HG03520 (cell line): ENCODE results near the gene EDRF1.
A peak's percentile ranks its signal among the peaks of the same experiment; 100 is the strongest.
"Not testable (repeated sequence)": the region's sequence is repeated elsewhere in the genome, so short reads cannot be mapped to it uniquely, and the experiment has no call there.

Experiments
- ATAC-seq: cut with Tn5 transposase; IDR thresholded peaks from one replicate; pipeline ENCODE4 v1.9.1; 2021; ENCODE audit warnings: mild to moderate bottlenecking, moderate library complexity; ENCODE audit not compliant: unreplicated experiment

EDRF1 gene, protein sequence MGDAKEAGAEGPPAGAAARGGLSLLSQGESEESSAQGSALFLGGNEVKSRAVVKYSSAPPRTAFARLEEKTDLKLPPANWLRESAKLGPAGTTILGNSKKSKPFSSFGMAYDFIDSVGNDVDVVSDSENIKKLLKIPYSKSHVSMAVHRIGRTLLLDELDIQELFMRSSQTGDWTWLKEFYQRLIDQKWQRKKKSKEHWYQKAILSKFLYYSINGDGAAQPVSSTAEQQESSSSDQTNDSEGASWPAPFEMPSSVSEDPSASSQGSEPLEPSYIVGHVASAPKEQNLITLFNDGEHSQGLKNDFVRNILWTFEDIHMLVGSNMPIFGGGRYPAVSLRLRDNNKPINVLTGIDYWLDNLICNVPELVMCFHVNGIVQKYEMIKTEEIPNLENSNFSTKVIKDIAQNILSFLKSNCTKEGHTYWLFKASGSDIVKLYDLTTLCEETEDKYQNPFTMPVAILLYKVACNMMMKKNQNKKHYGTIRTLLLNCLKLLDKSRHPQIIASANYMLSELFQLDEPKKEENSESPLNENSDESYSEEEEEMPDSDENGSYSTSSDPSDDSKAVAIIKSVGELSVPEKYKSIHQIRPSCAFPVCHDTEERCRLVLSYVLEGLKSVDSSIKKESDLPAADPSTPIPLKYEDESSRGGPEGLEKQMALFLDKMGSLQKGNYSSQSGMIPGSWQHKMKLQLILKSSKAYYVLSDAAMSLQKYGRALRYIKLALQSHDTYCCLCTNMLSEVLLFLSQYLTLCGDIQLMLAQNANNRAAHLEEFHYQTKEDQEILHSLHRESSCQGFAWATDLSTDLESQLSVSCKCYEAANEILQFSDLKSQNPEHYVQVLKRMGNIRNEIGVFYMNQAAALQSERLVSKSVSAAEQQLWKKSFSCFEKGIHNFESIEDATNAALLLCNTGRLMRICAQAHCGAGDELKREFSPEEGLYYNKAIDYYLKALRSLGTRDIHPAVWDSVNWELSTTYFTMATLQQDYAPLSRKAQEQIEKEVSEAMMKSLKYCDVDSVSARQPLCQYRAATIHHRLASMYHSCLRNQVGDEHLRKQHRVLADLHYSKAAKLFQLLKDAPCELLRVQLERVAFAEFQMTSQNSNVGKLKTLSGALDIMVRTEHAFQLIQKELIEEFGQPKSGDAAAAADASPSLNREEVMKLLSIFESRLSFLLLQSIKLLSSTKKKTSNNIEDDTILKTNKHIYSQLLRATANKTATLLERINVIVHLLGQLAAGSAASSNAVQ

DNA sequence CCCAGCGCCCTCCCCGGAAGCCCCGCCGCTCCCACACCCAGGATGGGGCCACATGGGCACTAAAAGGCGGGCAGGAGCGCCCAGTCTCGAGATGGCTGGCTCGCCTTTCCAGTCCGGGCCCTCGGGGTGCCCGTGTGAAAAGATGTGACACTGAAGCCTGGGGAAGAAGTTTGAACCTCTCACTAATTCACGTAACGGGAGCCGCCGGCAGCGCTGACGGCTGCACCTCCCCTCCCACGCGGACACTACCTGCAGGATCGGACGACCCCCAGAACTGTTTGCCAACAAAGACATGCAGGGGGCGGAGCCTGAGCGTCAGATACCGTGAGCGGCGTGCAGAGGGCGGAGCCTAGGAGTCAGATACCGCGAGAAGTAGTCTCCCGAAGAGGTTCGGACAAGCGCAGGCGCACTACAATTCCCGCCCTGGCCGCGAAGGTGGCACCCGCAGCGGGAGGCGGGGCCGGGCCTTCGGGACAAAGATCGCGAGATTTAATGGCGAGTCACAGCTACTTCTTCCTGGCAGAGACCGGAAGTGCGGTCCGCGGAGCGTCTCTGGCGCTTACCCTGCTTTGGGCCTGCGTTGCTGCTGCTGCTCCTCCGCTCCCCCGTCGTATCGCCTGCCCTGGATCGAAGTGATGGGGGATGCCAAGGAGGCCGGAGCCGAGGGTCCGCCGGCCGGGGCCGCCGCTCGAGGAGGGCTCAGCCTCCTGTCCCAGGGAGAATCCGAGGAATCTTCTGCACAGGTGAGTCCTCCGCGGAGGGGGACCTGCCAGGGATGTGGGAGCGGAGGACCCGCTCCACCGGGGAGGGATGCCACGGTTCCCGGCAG, at the start of gene EDRF1:
Gene EDRF1, plus strand, starts transcription at position 537 of the 829 bp plus-strand sequence. Its CDS starts 99 bp downstream, at position 636.
- peak; percentile 95 for ATAC-seq

DNA sequence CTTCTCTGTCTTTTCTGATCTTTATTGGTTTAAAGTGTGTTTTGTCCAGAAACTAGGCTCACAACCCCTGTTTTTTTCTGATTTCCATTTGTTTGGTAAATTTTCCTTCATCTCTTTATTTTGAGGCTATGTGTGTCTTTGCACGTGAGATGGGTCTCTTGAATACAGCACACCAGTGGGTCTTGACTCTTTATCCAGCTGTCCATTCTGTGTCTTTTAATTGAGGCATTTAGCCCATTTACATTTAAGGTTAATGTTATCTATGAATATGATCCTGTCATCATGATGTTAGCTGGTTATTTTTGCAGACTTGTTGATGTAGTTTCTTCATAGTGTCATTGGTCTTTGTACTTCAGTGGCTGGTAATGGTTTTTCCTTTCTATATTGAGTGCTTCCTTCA, 46.6 kb upstream of the EDRF1 start:
- no peak for ATAC-seq

DNA sequence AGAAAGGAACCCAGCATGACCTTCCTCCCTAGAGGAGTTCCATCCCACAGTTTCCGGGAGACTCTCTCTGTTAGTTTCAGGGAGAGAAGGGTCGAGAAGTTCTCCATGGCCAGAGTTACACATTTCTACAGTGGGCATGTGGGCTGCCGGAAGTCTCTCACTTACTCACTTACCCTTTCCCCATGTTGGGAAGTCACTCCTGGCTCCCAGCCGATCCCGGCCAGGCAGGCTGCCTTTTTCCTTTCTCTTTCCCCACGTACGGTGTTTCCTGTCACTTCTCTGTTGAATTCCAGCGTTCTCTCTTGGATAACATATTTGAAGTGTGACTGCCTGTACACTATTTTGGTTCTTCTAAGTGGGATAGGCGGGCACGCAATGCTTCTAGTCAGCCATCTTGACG, 40.1 kb upstream of the EDRF1 start:
- no peak for ATAC-seq

DNA sequence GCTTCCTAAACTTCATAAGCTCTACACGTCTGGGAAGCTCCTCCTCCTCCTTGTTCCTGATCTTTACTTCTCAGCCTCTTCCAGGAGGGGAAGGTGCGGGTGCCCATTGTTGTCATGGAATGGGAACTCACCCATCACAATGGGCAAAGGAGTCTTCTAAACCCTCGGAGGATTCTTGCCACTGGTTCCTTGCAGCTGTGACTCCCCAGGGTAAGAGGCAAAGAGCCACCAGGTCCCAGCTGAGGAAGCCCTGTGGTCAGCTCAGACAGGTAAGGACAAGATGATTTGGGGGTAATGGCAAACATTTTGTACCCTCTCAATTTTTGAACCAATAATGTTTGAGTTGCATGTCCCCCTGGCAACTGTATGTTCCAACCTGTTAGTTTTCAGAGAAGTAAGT, 36.4 kb upstream of the EDRF1 start, which contains the start of gene TEX36:
Gene TEX36, minus strand, starts transcription at position 101 of the 400 bp plus-strand sequence. CDS start 174 bp downstream, outside the sequence.
- ATAC-seq = no peak

DNA sequence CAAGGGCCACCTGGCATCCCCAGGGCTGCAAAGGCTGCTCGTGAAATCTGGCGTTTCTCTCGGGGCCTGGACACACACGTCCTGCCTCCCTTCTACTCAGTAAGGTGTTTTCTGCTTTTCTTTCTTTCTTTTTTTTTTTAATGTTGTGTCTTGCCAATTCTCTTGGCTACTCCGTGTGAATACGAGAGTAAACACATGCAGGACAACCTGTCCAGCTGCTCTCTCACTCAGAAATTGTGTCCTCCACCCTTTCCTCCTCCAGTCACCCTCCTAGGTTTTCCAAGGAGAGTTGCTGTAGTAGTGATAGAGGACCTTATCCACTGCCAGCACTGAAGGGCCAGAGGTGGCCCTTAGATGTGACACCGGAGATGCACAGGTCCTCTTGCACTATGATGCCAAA, 35.7 kb upstream of the EDRF1 start:
- ATAC-seq = no peak

DNA sequence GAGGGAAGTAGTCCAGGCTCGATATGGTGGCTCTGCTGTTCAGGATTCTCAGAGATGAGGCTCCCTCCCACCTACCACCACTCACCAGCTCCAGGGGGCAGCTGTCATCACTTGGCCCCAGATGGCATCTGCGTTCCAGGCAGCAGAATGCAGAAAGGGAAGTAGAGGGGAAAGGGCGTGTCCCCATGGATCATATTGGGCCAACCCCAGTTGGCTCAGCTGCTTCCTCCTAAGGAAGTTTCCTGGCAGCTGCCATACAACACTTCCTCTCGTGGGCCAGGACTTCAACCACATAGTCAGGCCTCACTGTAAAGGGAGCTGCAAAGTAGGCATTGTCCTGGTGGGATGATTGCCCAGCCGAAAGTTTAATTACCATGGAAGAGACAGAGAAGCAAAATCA, 34.9 kb upstream of the EDRF1 start:
- no peak for ATAC-seq

DNA sequence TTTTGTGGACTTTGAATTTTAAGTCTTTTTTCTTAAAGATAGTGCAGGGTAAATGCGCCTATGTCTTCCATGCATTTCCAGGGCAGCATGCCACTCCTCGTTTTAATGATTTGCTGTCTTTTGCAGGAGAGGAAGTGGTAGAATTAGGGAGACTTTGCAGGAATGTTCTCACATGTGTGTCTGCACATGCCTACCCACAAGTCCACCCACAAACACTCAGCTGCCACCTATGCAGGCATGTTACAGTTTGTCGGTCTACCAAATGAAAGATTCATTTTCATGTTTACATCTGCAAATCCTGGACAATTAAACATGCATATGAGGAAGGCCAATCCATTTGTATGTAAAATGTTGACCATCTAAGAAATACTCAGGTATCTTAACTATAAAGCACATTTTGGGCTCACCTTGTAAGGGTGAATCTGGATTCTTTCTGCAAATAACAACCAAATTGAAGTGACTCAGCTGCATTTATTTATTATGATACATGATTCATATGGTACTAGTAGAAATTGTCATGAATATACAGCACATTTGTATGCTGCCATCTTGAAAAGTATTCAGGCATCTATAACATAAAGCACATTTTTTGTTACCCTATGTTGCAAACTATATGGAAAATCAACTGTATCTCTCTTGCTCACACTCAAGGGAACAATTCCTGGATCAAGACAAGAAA, 31.9 kb upstream of the EDRF1 start:
- ATAC-seq = no peak

DNA sequence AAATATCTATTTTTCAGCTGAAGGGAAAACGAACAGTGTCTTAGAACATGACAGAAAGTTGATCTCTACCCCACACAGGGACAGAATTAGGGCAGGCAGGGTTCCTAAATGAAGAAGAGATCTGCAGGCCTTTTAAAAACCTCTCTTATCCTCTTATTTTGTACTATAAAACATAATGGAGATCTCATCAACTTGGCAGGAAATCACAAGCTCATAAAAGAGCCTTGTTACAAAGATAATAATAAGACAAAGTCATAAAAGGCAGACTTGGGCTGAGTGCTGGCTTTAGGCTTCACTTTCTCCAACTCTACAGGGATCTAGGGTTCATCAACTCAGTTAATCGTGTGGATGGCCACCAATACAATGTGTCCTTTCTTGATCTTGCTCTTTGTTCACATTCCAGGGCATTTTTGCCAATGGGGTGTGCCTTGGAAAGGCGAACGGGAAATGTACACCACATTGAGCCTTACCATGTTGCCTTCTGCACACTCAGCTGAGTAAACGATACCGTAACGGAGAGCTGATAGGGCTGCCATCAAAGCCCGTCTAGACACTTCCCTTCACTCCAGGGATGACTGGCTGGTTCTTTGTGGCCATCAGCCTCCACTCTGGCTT, 29.4 kb upstream of the EDRF1 start:
- ATAC-seq = no peak

DNA sequence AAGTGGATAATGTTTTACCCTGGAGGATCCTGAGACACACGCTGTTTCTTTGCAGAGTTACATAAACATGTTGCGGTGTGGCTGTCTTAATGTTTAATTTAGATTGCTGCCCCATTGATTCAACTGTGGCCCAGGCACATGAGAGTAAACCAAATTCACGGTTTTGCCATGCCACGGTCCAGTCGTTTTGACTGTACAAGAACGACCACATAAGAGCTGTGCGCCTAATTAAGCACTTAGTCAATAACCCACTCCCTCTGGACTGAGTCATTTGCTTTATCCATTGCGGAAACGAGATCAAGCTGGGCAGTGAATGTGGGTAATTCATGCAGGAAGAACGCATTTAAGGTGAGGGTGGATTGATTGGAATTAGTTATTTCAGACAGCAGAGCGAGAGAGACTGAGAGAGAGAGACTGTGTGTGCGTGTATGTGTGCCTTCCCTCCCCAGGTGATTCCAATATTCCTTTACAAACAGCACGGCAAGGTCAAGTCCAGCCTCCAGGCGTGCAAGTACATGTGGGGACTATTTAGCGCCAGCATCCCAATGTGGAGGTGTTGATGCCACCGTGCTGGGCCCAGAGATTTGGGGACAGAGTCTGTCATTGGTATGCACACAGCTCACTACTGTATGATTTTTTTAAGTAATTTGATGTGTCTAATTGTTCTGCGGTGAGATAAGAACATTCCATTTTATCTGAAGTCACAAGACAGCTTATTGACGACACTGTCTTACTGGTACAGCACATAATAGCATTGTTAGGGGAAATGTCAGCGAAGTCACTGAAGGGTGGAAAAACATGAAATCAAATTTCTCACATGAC, 28.1 kb upstream of the EDRF1 start:
- ATAC-seq = no peak

DNA sequence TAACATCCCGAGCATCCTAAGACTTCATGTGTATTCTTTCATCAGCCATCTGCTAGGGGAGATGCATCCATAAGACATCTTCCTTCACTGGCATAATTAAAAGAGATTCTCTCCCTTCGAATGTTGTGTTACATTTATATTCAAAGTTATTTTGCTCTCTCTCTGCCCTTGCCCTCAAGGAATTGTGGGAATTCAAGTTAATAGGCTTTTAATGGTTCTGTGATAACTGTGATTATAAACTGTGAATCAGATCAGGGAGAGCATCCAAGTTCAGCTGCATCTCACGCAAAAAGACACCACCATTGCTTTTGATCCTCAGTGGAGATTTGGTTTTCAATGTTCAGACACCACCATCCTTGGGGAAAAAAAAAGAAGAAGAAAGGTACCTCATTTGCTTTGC, 27.3 kb upstream of the EDRF1 start:
- no peak for ATAC-seq

DNA sequence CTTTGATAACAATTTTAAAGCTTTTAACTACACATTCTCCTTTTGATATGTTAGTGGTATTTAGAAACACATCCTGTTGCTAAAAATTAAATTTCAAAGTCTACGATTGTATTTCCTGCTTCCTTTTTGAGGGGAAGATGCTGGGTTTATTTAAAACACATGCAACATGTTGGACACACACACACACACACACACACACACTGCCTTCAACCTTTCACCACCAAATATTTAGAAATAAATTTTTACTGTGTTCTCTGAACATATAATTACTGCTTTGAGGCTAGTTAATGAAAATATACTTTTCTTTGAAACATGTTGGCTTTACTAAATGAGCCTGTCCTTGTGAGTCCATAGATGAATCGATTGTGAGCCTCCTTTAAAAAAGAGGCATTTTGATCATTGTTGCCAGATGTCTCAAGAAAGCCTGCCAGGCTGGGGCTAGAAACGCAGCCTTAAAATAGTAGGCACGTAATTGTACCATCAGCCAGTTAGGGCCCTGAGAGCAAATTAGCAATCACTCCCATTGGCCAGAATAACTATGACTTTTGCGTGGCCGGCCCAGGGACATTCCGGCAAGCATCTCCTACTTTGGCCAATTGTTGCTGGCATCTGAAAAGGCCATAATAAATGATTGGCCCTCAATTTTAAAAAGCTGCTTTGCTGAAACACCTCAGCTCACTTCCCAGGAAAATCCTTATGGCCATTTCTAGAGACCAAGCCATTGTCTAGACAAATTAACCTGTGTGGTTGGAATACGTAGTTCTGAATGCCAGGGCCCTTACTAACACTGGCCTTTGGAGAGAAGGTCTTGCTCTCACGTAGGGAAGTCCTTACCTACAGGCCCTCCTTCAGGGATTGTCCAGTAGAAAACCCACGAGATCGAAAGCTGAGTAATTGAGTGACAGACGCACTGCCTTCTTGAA, 26.6 kb upstream of the EDRF1 start:
- no peak for ATAC-seq

DNA sequence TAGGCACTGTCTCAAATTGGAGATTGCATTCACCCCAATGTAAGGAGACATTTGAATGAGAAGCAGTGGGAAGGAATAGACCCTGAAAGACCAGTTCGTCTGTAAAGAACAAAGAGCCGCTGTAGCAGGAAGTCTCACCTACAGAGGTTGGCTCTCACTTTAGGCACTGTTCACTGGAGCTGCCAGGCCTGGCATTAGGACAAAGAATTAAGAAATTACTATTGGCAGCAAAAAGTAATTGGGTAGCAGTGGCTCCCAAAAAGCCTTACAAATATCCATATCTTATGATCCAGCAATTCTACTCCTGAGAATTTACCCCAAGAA, 26.0 kb upstream of the EDRF1 start:
- no peak for ATAC-seq

DNA sequence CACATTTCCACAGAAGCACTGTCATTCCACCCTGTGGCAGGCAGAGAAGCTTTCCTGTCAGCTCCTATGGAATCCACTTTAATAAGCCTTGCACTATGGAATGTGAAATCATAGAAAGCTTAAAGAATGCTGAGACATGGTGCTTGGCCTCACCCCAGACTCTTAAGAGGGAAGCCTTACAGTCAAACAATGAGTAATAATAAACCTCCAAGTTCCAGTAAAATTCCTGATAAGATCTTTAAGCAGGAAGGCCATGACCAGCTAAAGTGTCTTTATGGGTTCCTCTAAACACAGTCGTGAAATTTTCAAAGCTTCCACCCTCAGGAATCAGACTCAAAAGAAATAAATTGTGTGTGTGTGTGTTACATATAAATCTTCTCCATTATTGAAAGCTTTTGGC, 24.6 kb upstream of the EDRF1 start:
- ATAC-seq = no peak

DNA sequence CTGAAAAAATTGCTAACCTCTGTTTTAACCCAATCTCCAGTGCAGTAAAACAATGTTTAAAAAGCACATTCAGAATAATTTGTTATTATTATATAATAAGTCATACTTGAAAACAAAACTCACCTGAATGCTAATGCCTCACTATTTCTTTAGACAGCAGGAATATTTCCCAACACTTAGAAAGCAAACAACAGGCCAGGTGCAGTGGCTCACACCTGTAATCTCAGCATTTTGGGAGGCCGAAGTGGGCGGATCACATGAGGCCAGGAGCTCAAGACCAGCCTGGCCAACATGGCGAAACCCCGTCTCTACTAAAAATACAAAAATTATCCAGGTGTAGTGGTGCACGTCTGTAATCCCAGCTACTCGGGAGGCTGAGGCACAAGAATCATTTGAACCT, 22.6 kb upstream of the EDRF1 start:
- not testable (repeated sequence) for ATAC-seq

DNA sequence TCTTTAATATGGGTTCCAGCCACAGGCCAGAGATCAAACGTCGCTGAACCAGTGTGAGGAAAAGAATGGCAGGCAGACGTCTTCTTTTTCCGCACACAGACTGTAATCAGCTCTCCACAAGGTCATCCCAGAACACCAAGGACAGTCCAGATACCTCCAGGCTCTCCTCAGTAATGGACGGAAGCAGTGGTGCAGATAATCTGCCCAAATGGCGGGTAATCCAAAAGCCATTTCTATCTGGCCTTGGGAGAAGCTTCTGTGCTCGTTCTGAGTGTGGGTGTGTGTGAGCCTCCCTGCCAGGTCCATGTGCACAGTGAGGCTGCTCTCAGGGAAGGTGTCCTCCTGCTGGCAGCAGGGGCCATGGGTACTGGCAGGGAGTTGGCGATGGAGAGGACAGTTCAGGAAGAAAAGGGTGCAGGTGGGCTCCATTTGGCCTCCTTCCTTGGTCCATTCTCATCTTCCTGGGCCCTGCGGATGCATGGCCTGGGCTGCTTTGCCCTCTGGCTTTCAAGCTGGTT, 21.0 kb upstream of the EDRF1 start:
- ATAC-seq = no peak

DNA sequence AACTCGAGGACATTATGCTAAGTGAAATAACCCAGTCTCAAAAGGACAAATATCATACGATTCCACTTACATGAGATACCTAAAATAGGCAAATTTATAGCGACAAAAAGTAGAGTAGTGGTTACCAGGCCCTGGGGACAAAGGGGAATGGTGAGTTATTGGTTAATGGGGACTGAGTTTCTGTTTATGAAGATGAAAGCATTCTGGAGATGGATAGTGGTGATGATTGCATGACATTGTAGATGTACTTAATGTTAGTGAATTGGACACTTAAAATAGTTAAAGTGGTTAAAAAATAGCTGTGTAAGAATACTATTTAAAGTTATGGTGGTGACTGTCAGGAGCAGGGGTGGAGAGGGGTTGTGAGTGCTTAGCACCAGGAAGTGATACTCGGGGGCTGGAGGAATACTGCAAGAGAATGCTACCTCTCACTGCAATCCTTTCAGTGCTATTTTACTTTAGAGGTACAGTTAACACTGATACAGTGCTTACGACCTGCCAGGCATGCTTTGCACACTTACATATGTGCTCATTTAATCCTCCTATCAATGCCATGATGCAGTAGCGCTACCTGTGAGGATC, 19.9 kb upstream of the EDRF1 start:
- ATAC-seq = no peak

DNA sequence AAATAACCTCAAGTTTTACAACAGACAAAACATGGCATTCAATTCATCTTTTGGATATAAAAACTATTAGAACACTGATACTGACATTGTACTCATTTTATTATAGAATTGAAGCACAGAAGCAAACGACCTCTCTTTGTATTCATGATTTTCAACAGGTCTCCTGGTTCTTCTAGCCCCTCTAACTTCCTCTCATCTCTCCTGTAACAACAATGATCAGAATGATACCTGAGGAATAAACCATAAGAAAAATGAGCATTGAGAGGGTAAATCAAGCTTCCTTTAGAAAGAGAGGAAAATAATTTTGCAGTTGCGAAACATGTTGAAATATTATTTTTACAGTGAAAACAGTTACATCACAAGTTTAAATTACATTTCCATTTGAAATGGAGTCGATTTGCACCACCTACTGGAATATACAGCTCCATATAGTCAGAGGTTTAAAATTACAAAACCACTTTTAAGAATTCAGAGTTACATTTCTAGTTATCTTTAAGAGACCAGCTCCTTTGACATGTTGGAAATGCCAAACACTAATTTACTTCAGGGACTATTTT, 19.1 kb upstream of the EDRF1 start:
- ATAC-seq = no peak
